PC-9 (cell line): ENCODE results near the gene OPN3. TPM values are rescaled to one million over a fixed set of nuclear protein-coding genes. Genes with fewer than 3 reads are reported as not detected.
A peak's percentile ranks its signal among the peaks of the same experiment; 100 is the strongest.

Experiments used
- BruUV-seq: library from RNA; stranded (reverse); fragments of 400-500 nt; replicated peaks from 2 replicates; lab custom pipeline; 2021; lab: Mats Ljungman, UMichigan
- CTCF ChIA-PET: fragments of 300-600 bp; sonication (Branson Sonifier 250); formaldehyde crosslinking; loops from one replicate; lab custom pipeline; 2022; ENCODE audit warnings: antibody characterized with exemption; lab: Charles Lee
- POLR2A ChIA-PET: fragments of 300-600 bp; sonication (Branson Sonifier 250); formaldehyde crosslinking; loops from one replicate; lab custom pipeline; 2022; ENCODE audit warnings: antibody characterized with exemption; ENCODE audit not compliant: unreplicated experiment; lab: Charles Lee
- DNase-seq, 2 experiments: peaks; one replicate each; pipeline versions ENCODE4 v3.0.0 to v3.0.0-alpha.2; 2015 to 2022; ENCODE audit warnings: mixed read lengths in 1 of 2
- H2AFZ ChIP-seq: fragments of 200-600 bp; sonication (generic); 2 replicates; pipeline ENCODE4 v1.8.1; 2017; ENCODE audit warnings: antibody characterized with exemption
- H3F3A ChIP-seq: fragments of 200-600 bp; sonication (generic); 2 replicates; pipeline ENCODE4 v1.8.1; 2017; ENCODE audit warnings: antibody characterized with exemption, mild to moderate bottlenecking, low read depth; ENCODE audit not compliant: insufficient read depth
- H3K27ac ChIP-seq: fragments of 200-600 bp; sonication (generic); 2 replicates; pipeline ENCODE4 v1.6.1; 2016; ENCODE audit warnings: mixed run types
- H3K27me3 ChIP-seq: fragments of 200-600 bp; sonication (generic); 2 replicates; pipeline ENCODE4 v1.6.1; 2016; ENCODE audit warnings: low read depth, mixed run types; ENCODE audit not compliant: insufficient read depth
- H3K36me3 ChIP-seq: fragments of 200-600 bp; sonication (generic); 2 replicates; pipeline ENCODE4 v1.6.1; 2016; ENCODE audit warnings: low read depth, mixed run types
- H3K4me1 ChIP-seq: fragments of 200-600 bp; sonication (generic); replicated peaks from 2 replicates; pipeline ENCODE4 v1.6.1; 2016; ENCODE audit warnings: mixed run types; ENCODE audit not compliant: insufficient read depth
- H3K4me2 ChIP-seq: fragments of 200-600 bp; sonication (generic); 2 replicates; pipeline ENCODE4 v1.6.1; 2017; ENCODE audit warnings: mixed run types
- H3K4me3 ChIP-seq: fragments of 200-600 bp; sonication (generic); 2 replicates; pipeline ENCODE4 v1.6.1; 2016; ENCODE audit warnings: mixed run types
- H3K79me2 ChIP-seq: fragments of 200-600 bp; sonication (generic); 2 replicates; pipeline ENCODE4 v1.6.1; 2017; ENCODE audit warnings: low read depth, mixed run types
- H3K9me2 ChIP-seq: fragments of 200-600 bp; sonication (generic); 2 replicates; pipeline ENCODE4 v1.8.1; 2017; ENCODE audit warnings: mild to moderate bottlenecking; ENCODE audit not compliant: insufficient read depth
- H3K9me3 ChIP-seq: fragments of 200-600 bp; sonication (generic); 2 replicates; pipeline ENCODE4 v1.8.1; 2016; ENCODE audit warnings: low read depth; ENCODE audit not compliant: insufficient read depth
- H4K20me1 ChIP-seq: fragments of 200-600 bp; sonication (generic); 2 replicates; pipeline ENCODE4 v1.8.1; 2017; ENCODE audit not compliant: insufficient read depth
- EZH2 ChIP-seq: fragments of 200-600 bp; sonication (generic); IDR thresholded peaks from 2 replicates; pipeline ENCODE4 v1.8.0; 2017; ENCODE audit warnings: antibody characterized with exemption, low read depth
- intact Hi-C: fragments of 100-400 bp; cut with micrococcal nuclease; formaldehyde crosslinking; loops from one replicate; pipeline ENCODE4 v1.10.0; 2022; ENCODE audit not compliant: unreplicated experiment
- total RNA-seq: library from RNA; stranded (reverse); gene quantifications from 2 replicates; pipeline ENCODE4 v1.2.3, GENCODE V29; 2021
- TF ChIP-seq, protein P1 (sequence below): fragments of 200-600 bp; sonication (generic); conservative IDR thresholded peaks from 2 replicates; pipeline ENCODE4 v1.6.1; 2017; ENCODE audit warnings: mixed run types, antibody characterized with exemption, mild to moderate bottlenecking, moderate library complexity

OPN3 gene
- total RNA-seq, 1 experiment from 2014 or later, result 62.7 TPM

DNA sequence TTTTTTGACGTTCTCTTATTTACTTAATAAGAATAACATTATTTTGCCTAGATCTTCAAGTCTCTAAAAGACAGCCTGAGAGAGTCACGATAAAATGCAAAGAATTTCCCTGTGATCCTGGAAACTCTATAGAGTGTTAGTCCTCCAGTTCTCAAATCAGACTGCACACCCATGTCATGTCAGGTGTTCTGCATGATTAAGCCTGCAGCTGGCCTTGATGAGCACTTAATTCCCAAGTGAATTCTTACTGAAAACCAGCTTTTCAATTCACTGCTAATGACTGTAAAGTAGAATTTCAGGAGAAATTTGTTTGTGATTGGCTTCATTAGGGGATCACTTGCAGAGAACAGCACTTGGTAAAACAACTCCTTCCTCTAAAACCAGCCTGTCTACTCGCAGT lies 41.9 kb downstream of the OPN3 start:
- ChIA-PET CTCF (no interaction called here), POLR2A (no interaction called here)
- Histone ChIP-seq H3K27me3 (no peaks in the 10 kb centered on the region), H3K4me1 (peaks cover 7% of the 10 kb centered on the region), H3K4me2 (no peak overlapping the region), H3K79me2 (no peaks in the 10 kb centered on the region), H4K20me1 (no peaks in the 10 kb centered on the region), H3K27ac (no peak overlapping the region), H3F3A (0 out of 2 replicates have a peak, but pooled peaks cover 1% of the 10 kb centered on the region), H3K4me3 (no peak overlapping the region), H3K9me3 (no peaks in the 10 kb centered on the region), H3K36me3 (peaks cover 37% of the 10 kb centered on the region), H2AFZ (no peak overlapping the region), H3K9me2 (no peaks in the 10 kb centered on the region)
- intact Hi-C loops, result no loop called here
- TF ChIP-seq EZH2, result no peak
- TF ChIP-seq, protein P1, sequence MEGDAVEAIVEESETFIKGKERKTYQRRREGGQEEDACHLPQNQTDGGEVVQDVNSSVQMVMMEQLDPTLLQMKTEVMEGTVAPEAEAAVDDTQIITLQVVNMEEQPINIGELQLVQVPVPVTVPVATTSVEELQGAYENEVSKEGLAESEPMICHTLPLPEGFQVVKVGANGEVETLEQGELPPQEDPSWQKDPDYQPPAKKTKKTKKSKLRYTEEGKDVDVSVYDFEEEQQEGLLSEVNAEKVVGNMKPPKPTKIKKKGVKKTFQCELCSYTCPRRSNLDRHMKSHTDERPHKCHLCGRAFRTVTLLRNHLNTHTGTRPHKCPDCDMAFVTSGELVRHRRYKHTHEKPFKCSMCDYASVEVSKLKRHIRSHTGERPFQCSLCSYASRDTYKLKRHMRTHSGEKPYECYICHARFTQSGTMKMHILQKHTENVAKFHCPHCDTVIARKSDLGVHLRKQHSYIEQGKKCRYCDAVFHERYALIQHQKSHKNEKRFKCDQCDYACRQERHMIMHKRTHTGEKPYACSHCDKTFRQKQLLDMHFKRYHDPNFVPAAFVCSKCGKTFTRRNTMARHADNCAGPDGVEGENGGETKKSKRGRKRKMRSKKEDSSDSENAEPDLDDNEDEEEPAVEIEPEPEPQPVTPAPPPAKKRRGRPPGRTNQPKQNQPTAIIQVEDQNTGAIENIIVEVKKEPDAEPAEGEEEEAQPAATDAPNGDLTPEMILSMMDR, result no peak
- BruUV-seq, result no TSS peak
- DNase-seq, result no peak

DNA sequence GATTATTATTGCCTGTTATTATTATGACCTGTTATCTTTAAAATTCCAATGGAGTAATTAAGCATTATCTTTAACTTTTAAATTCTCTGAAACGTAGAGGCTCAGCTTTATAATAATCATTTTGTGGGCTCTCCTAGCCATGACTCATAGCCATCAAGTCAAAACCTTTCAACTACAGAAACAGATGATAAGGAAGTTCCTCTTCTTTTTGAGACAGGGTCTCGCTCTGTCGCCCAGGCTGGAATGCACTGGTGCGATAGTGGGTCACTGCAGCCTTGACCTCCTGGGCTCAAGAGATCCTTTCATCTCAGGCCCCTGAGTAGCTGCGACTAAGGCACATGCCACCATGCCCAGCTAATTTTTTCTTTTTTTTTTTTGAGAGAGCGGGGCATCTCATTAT lies 43.5 kb downstream of the OPN3 start:
- POLR2A ChIA-PET, result no interaction called here
- no peaks in the 10 kb centered on the region for H3K27me3 ChIP-seq

DNA sequence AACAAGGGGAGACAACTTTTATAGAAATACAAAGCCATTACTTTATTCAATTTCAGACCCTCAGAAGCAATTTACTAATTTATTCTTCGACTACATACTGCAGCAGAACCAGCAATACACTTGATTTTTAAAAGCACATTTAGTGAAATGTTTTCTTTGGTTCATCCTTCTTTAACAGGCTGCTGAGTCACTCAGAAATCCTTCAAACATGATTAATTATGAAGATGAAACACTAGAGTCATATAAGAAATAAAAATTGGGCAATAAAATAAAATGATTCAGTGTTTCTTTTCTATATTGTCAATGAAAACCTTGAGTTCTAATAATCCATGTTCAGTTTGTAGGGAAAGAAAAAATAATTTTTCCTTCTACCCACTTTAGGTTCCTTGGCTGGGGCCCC lies 47.0 kb downstream of the OPN3 start:
- CTCF ChIA-PET, result no interaction called here
- Histone ChIP-seq H3K9me2 (no peaks in the 10 kb centered on the region), H3K27ac (peak overlapping the region; percentile 78), H3K9me3 (no peaks in the 10 kb centered on the region), H3F3A (peaks cover 30% of the 10 kb centered on the region), H4K20me1 (no peaks in the 10 kb centered on the region), H3K79me2 (no peaks in the 10 kb centered on the region), H3K4me1 (peaks cover 36% of the 10 kb centered on the region), H3K4me2 (no peak overlapping the region), H3K4me3 (no peak overlapping the region), H3K36me3 (peaks cover 29% of the 10 kb centered on the region), H2AFZ (no peak overlapping the region), H3K27me3 (no peaks in the 10 kb centered on the region)
- no peak for TF ChIP-seq EZH2
- TF ChIP-seq, protein P1, result no peak
- no peak for DNase-seq
- BruUV-seq, result no TSS peak
- intact Hi-C loops, result loop anchor here (5.0 kb wide), 2 partner anchors 61 to 414 kb away; partner anchors contain the start of gene KMO
- POLR2A ChIA-PET, result no interaction called here

More for the DNA sequence above, 43.5 kb downstream of the OPN3 start:
- TF ChIP-seq, protein P1, result no peak
- TF ChIP-seq EZH2, result no peak
- Histone ChIP-seq H3F3A (peaks cover 16% of the 10 kb centered on the region), H3K9me3 (no peaks in the 10 kb centered on the region), H3K9me2 (no peaks in the 10 kb centered on the region), H4K20me1 (no peaks in the 10 kb centered on the region), H2AFZ (no peak overlapping the region), H3K4me1 (peaks cover 23% of the 10 kb centered on the region), H3K79me2 (no peaks in the 10 kb centered on the region), H3K36me3 (peaks cover 33% of the 10 kb centered on the region), H3K4me3 (no peak overlapping the region), H3K27ac (no peak overlapping the region), H3K4me2 (no peak overlapping the region)
- CTCF ChIA-PET, result no interaction called here
- intact Hi-C loops, result no loop called here
- no peak for DNase-seq
- no TSS peak for BruUV-seq
